Measurements from ENCODE around the gene HS1BP3.

HS1BP3 gene

GRCh38 chr2:20643060-20643459 is 7.8 kb downstream of the HS1BP3 start:
- DNase-seq: no peak

GRCh38 chr2:20642055-20642971 is 8.6 kb downstream of the HS1BP3 start:
- peak; percentile 36 to 38 for DNase-seq

GRCh38 chr2:20641123-20641985 is 9.5 kb downstream of the HS1BP3 start:
- DNase-seq: no peak

- no peak for DNase-seq
These were observed 10.3 kb downstream of the HS1BP3 start for GRCh38 chr2:20640411-20641122.

GRCh38 chr2:20638646-20639430 is 12.1 kb downstream of the HS1BP3 start:
- DNase-seq: no peak

- no peak for DNase-seq
These were observed 12.9 kb downstream of the HS1BP3 start for GRCh38 chr2:20638014-20638413.

GRCh38 chr2:20637147-20637546 is 13.8 kb downstream of the HS1BP3 start:
- no peak for DNase-seq

- peak; percentile 11 to 16 for DNase-seq
These were observed 15.0 kb downstream of the HS1BP3 start for GRCh38 chr2:20635675-20636584.

GRCh38 chr2:20635113-20635510 is 15.8 kb downstream of the HS1BP3 start:
- no peak for DNase-seq

GRCh38 chr2:20634507-20635112 is 16.3 kb downstream of the HS1BP3 start:
- DNase-seq: no peak

GRCh38 chr2:20633794-20634506 is 16.9 kb downstream of the HS1BP3 start:
- no peak for DNase-seq

GRCh38 chr2:20633001-20633400 is 17.9 kb downstream of the HS1BP3 start:
- DNase-seq: no peak

GRCh38 chr2:20632446-20632990 is 18.4 kb downstream of the HS1BP3 start:
- DNase-seq: no peak

- DNase-seq: no peak
These were observed 19.1 kb downstream of the HS1BP3 start for GRCh38 chr2:20631617-20632307.

- no peak for DNase-seq
These were observed 19.9 kb downstream of the HS1BP3 start for GRCh38 chr2:20630967-20631366.

- DNase-seq: no peak
These were observed 21.2 kb downstream of the HS1BP3 start for GRCh38 chr2:20629581-20630171.

GRCh38 chr2:20629181-20629580 is 21.7 kb downstream of the HS1BP3 start:
- DNase-seq: no peak

GRCh38 chr2:20627712-20628380 is 23.1 kb downstream of the HS1BP3 start:
- no peak for DNase-seq

All from bone marrow (tissue), 2 donors.